Measurements from ENCODE around the gene SCART1. TPM values are rescaled to one million over a fixed set of nuclear protein-coding genes. Genes with fewer than 3 reads are reported as not detected.
A peak's percentile ranks its signal among the peaks of the same experiment; 100 is the strongest.

Gene SCART1
- total RNA-seq, 4 donors from 2014 or later, result 1.8 to 9.5 (median 6.1) TPM

DNA sequence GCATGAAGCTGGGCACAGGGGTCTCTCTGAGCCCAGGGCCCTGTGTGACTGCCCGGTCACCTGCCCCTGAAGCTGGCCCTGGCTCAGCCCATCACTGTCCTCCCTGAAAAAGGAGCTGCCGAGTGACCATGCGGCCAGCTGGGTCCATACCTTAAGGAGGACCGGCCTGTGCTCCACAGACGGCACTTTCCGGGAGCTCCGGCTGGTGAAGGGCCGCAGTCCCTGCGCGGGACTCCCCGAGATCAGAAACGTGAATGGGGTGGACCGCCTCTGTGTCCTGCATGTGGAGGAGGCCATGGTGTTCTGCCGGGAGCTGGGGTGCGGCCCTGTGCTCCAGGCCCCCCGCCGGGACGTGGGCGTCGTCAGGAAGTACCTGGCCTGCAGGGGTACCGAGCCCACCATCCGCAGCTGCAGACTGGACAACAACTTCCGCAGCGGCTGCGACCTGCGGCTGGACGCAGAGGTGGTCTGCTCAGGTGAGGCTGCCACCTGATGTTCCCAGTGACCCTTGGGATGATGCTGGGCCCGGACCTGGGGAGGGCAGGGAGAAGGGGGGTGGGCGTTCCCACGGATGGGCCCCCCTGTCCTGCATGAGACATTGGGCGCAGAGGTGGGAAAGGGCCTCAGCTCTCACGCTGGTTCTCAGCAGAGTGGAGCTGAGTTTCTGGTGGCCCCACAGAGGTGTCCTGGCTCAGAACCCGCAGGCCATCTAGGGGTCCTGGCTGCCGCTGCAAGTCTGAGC is 3.5 kb downstream of the SCART1 start:
- Histone ChIP-seq H3K4me3 (no peak overlapping the region), H3K27ac (no peak overlapping the region), H3K9me3 (no peaks in the 10 kb centered on the region), H3K36me3 (no peaks in the 10 kb centered on the region), H3K4me1 (no peaks in the 10 kb centered on the region), H3K27me3 (no peaks in the 10 kb centered on the region)
- peak in 1 of 2 donors; percentile 7 for DNase-seq
- intact Hi-C loops (cut with DNase I; ENCODE audit: low total_unique reads), result no loop called here
- TF ChIP-seq, protein P1, sequence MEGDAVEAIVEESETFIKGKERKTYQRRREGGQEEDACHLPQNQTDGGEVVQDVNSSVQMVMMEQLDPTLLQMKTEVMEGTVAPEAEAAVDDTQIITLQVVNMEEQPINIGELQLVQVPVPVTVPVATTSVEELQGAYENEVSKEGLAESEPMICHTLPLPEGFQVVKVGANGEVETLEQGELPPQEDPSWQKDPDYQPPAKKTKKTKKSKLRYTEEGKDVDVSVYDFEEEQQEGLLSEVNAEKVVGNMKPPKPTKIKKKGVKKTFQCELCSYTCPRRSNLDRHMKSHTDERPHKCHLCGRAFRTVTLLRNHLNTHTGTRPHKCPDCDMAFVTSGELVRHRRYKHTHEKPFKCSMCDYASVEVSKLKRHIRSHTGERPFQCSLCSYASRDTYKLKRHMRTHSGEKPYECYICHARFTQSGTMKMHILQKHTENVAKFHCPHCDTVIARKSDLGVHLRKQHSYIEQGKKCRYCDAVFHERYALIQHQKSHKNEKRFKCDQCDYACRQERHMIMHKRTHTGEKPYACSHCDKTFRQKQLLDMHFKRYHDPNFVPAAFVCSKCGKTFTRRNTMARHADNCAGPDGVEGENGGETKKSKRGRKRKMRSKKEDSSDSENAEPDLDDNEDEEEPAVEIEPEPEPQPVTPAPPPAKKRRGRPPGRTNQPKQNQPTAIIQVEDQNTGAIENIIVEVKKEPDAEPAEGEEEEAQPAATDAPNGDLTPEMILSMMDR (IDR thresholded peaks at IDR 0.05), result no peak
- TF ChIP-seq POLR2A (IDR thresholded peaks at IDR 0.05), result no peak

DNA sequence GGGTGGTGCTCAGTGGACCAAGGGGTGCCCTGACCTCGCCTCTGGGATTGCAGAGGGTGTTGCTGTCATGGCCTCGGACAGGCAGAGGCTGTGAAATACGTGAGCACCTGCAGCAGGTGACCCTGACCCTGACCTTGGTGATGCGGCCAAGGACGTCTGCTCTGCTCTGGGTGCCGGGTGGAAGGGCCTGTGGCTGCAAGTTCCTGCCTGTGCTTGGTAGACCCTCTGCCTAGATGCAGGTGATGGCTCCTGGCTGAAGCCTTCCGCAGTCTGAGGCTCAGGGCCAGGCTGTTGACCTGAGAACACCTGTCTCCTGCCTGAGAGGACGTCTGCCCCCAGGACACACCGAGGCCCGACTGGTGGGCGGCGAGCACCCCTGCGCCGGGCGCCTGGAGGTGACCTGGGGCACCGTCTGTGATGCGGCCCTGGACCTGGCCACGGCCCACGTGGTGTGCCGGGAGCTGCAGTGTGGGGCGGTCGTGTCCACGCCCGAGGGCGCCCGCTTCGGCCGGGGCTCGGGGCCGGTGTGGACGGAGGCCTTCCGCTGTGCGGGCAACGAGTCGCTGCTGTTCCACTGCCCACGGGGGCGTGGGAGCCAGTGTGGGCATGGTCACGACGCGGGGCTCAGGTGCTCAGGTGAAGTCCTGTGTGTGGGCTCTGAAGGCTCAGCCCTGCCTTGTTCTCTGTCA is 4.4 kb downstream of the SCART1 start:
- H3K9me3 ChIP-seq, result no peaks in the 10 kb centered on the region
- DNase-seq, result peak in 1 of 2 donors; percentile 7
- intact Hi-C loops (cut with DNase I; ENCODE audit: low total_unique reads), result no loop called here

DNA sequence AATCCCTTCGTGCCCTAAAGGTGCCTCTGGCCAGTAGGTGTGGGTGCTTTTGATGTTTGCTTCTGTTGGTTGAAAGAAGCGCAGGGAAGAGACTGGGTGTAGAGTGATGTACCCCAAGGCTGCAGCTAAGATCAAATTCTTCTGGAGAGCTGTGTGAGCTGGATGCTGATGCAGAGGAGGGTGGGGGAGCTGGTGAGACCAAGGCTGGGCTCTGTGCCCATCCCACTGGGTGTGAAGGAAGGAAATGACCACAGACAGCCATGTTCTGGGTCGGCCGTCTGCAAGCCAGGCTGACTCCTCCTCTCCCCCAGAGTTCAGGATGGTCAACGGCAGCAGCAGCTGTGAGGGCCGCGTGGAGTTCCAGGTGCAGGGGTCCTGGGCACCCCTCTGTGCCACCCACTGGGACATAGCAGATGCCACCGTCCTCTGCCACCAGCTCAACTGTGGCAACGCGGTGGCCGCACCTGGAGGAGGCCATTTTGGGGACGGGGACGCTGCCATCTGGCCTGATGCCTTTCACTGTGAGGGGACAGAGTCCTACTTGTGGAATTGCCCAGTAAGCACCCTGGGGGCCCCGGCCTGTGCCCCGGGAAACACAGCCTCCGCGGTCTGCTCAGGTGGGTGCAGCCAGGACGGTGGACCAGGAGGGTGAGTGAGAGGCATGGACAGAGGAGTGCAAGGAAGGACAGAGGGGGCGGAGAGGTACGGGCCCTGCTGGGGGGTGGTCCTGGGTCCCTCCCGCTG is 5.1 kb downstream of the SCART1 start:
- H3K27ac ChIP-seq, result no peak overlapping the region
- no peaks in the 10 kb centered on the region for H3K36me3 ChIP-seq
- no peaks in the 10 kb centered on the region for H3K9me3 ChIP-seq
- TF ChIP-seq, protein P1 (IDR thresholded peaks at IDR 0.05), result no peak
- TF ChIP-seq POLR2A (IDR thresholded peaks at IDR 0.05), result no peak
- peak in 1 of 2 donors; percentile 7 for DNase-seq
- H3K4me3 ChIP-seq, result no peak overlapping the region
- intact Hi-C loops (cut with DNase I; ENCODE audit: low total_unique reads), result no loop called here
- H3K27me3 ChIP-seq, result no peaks in the 10 kb centered on the region
- no peaks in the 10 kb centered on the region for H3K4me1 ChIP-seq

More for the DNA sequence above, 4.4 kb downstream of the SCART1 start:
- H3K4me1 ChIP-seq, result no peaks in the 10 kb centered on the region
- H3K27me3 ChIP-seq, result no peaks in the 10 kb centered on the region
- no peak overlapping the region for H3K27ac ChIP-seq
- no peak overlapping the region for H3K4me3 ChIP-seq
- no peaks in the 10 kb centered on the region for H3K36me3 ChIP-seq
- TF ChIP-seq, protein P1 (IDR thresholded peaks at IDR 0.05), result no peak
- no peak for TF ChIP-seq POLR2A (IDR thresholded peaks at IDR 0.05)

DNA sequence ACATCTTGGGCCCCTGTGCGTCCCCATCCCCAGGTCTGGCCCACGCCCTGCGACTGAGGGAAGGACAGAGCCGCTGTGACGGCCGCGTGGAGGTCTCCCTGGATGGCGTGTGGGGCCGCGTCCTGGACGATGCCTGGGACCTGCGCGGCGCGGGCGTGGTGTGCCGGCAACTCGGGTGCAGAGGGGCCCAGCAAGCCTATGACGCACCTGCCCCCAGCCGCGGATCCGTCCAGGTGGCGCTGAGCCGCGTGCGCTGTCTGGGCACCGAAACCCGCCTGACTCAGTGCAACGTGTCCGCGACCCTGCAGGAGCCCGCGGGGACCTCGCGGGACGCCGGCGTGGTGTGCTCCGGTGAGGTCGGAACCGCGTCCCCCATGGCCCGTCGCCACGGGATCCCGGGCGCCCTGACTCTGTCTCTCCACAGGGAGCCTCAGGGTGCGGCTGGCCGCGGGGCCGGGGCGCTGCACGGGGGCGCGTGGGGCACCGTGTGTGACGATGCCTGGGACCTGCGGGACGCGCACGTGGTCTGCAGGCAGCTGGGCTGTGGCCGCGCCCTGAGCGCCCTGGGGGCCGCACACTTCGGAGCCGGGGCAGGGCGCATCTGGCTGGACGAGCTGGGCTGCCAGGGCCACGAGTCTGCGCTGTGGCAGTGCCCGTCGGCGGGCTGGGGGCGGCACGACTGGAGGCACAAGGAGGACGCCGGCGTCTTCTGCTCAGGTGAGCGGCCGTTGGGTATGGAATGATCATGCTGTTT is 5.9 kb downstream of the SCART1 start:
- Histone ChIP-seq H3K4me1 (no peaks in the 10 kb centered on the region), H3K4me3 (no peak overlapping the region), H3K27me3 (no peaks in the 10 kb centered on the region), H3K36me3 (no peaks in the 10 kb centered on the region), H3K9me3 (no peaks in the 10 kb centered on the region), H3K27ac (no peak overlapping the region)
- TF ChIP-seq, protein P1 (IDR thresholded peaks at IDR 0.05), result no peak
- no peak for TF ChIP-seq POLR2A (IDR thresholded peaks at IDR 0.05)
- DNase-seq, result peak in 1 of 2 donors; percentile 11
- intact Hi-C loops (cut with DNase I; ENCODE audit: low total_unique reads), result no loop called here

Measured in uterus (tissue), 4 donors.